ENCODE measurements around the gene MEGF10.

MEGF10 gene

DNA sequence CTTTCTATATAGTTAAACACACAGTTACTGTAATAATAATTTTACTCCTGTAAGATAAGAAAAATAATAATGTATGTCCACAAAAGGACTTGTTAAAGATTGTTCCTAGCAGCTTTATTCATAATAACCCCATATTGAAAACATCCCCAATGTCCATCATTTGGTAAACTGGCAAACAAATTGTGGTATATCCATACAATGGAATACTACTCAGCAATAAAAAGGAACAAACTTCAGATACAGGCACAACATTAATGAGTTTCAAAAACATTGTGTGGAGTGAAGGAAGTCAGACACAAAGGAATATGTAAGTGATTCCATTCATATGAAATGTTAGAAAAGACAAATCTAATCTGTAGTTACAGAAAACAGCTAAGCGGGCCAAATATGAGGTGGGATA, 1.9 kb upstream of the MEGF10 start:
- no peak overlapping the region for H3K4me3 ChIP-seq (ENCODE audit: low read depth in 1 of 2, low read length in 2 of 2)
- no peaks in the 10 kb centered on the region for H3K9me3 ChIP-seq (ENCODE audit: insufficient read depth, low read length, severe bottlenecking)
- no peaks in the 10 kb centered on the region for H4K20me1 ChIP-seq (ENCODE audit: insufficient read depth, low read length)
- ATAC-seq (ENCODE audit: insufficient read depth, low read depth) (no peak), DNase-seq (no peak)
- H2AFZ ChIP-seq (ENCODE audit: low read depth, low read length) = no peak overlapping the region
- no peak overlapping the region for H3K27ac ChIP-seq (ENCODE audit: low read length)
- no peaks in the 10 kb centered on the region for H3K27me3 ChIP-seq (ENCODE audit: insufficient read depth, low read length, poor library complexity)
- no peak overlapping the region for H3K4me2 ChIP-seq (ENCODE audit: insufficient read depth, low read length)
- TF ChIP-seq EZH2 (IDR thresholded peaks at IDR 0.05; ENCODE audit: borderline replicate concordance, low read depth, low read length, severe bottlenecking) = no peak
- TF ChIP-seq, protein P1, sequence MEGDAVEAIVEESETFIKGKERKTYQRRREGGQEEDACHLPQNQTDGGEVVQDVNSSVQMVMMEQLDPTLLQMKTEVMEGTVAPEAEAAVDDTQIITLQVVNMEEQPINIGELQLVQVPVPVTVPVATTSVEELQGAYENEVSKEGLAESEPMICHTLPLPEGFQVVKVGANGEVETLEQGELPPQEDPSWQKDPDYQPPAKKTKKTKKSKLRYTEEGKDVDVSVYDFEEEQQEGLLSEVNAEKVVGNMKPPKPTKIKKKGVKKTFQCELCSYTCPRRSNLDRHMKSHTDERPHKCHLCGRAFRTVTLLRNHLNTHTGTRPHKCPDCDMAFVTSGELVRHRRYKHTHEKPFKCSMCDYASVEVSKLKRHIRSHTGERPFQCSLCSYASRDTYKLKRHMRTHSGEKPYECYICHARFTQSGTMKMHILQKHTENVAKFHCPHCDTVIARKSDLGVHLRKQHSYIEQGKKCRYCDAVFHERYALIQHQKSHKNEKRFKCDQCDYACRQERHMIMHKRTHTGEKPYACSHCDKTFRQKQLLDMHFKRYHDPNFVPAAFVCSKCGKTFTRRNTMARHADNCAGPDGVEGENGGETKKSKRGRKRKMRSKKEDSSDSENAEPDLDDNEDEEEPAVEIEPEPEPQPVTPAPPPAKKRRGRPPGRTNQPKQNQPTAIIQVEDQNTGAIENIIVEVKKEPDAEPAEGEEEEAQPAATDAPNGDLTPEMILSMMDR (IDR thresholded peaks at IDR 0.05; ENCODE audit: borderline replicate concordance, extremely low read depth, low read length, poor library complexity, severe bottlenecking) = no peak
- no peaks in the 10 kb centered on the region for H3K4me1 ChIP-seq (ENCODE audit: insufficient read depth, low read length)
- no peaks in the 10 kb centered on the region for H3K36me3 ChIP-seq (ENCODE audit: insufficient read depth, low read length)
- no peak overlapping the region for H3K9ac ChIP-seq (ENCODE audit: low read depth, low read length)
- no peaks in the 10 kb centered on the region for H3K79me2 ChIP-seq (ENCODE audit: insufficient read depth, low read length)

DNA sequence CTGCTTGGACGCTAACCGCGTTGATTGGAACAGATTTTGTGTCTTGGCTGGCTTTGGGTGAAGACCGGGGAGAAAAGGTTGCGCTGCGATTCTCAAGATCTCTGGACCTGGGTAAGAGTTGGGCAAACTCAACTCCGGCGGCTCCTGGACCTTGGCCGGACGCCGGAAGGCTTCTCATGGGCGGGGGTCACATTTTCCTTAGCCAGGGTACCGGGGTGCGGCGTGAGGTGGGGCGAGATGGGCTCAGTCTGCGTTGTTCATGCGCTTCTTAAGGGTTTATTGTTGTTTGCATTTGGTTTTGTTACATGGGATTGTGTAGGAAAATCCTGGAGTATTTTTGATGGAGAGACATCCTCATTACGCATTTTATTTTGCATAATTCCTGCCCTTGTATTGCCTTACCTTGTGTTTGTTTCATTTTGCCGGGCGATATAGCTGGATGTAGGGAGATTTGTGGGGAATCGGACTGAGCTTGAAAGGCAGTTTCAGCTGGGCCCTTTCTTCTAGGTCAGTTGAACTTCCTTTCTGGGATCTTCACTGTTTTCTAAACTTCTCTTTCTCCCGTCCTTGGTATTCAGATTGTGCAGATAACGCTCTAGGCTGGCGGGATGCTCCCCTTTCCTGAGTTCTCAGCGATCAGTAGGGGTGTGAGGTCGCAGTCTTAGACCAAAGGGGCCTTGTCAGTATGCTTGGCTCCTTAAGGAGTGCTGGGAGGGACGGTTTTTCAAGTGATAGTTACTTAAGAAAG, 524 bp downstream of the MEGF10 start:
- TF ChIP-seq, protein P1 (IDR thresholded peaks at IDR 0.05; ENCODE audit: borderline replicate concordance, extremely low read depth, low read length, poor library complexity, severe bottlenecking) = no peak
- TF ChIP-seq EZH2 (IDR thresholded peaks at IDR 0.05; ENCODE audit: borderline replicate concordance, low read depth, low read length, severe bottlenecking) = no peak
- ATAC-seq (ENCODE audit: insufficient read depth, low read depth) = no peak
- no peak overlapping the region for H3K4me3 ChIP-seq (ENCODE audit: low read depth in 1 of 2, low read length in 2 of 2)

DNA sequence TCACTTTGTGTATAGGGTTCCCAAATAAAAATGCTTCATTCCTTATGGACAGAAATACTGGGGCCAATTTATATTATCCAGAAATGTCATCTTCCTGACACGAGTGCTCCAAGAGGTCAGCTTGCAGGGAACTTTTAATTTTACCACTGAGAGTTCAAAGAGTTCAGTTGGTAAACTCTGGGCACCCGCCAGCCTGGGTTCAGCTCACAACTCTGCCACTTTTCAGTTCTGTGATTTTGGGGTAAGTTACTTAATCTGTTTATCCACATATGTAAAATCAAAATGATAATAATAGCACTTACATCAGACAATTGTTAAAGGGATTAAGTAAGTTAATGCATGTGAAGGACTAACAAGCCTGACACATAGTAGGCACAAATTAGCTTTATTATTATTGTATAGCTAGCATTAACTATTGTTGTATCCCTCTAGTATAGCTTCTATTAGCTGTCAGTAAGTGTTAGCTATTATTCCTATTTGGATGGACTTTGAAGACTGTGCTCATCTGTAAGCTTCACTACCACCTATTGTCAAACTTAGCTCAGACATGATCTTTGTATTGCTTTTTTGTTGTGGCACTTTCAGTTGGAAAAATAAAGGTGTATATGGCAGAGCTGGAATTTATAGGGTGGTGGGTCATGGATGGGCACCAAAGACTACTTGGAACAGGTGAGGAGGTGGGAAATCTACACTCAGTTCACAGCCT, 1.6 kb downstream of the MEGF10 start:
- H3K4me3 ChIP-seq (ENCODE audit: low read depth in 1 of 2, low read length in 2 of 2) = no peak overlapping the region

More for the DNA sequence above, 524 bp downstream of the MEGF10 start:
- H2AFZ ChIP-seq (ENCODE audit: low read depth, low read length) = no peak overlapping the region
- H3K27ac ChIP-seq (ENCODE audit: low read length) = no peak overlapping the region
- no peaks in the 10 kb centered on the region for H3K79me2 ChIP-seq (ENCODE audit: insufficient read depth, low read length)
- no peaks in the 10 kb centered on the region for H4K20me1 ChIP-seq (ENCODE audit: insufficient read depth, low read length)
- H3K4me1 ChIP-seq (ENCODE audit: insufficient read depth, low read length) = no peaks in the 10 kb centered on the region
- no peaks in the 10 kb centered on the region for H3K9me3 ChIP-seq (ENCODE audit: insufficient read depth, low read length, severe bottlenecking)
- no peak overlapping the region for H3K4me2 ChIP-seq (ENCODE audit: insufficient read depth, low read length)
- no peaks in the 10 kb centered on the region for H3K27me3 ChIP-seq (ENCODE audit: insufficient read depth, low read length, poor library complexity)
- H3K9ac ChIP-seq (ENCODE audit: low read depth, low read length) = no peak overlapping the region
- DNase-seq = no peak
- no peaks in the 10 kb centered on the region for H3K36me3 ChIP-seq (ENCODE audit: insufficient read depth, low read length)

More for the DNA sequence above, 1.6 kb downstream of the MEGF10 start:
- ATAC-seq (ENCODE audit: insufficient read depth, low read depth) (no peak), DNase-seq (no peak)
- Histone ChIP-seq H3K9me3 (ENCODE audit: insufficient read depth, low read length, severe bottlenecking) (no peaks in the 10 kb centered on the region), H3K27me3 (ENCODE audit: insufficient read depth, low read length, poor library complexity) (no peaks in the 10 kb centered on the region), H3K79me2 (ENCODE audit: insufficient read depth, low read length) (no peaks in the 10 kb centered on the region), H2AFZ (ENCODE audit: low read depth, low read length) (no peak overlapping the region), H3K4me1 (ENCODE audit: insufficient read depth, low read length) (no peaks in the 10 kb centered on the region), H3K36me3 (ENCODE audit: insufficient read depth, low read length) (no peaks in the 10 kb centered on the region), H3K27ac (ENCODE audit: low read length) (no peak overlapping the region), H3K4me2 (ENCODE audit: insufficient read depth, low read length) (no peak overlapping the region), H4K20me1 (ENCODE audit: insufficient read depth, low read length) (no peaks in the 10 kb centered on the region), H3K9ac (ENCODE audit: low read depth, low read length) (no peak overlapping the region)
- TF ChIP-seq, protein P1 (IDR thresholded peaks at IDR 0.05; ENCODE audit: borderline replicate concordance, extremely low read depth, low read length, poor library complexity, severe bottlenecking) = no peak
- no peak for TF ChIP-seq EZH2 (IDR thresholded peaks at IDR 0.05; ENCODE audit: borderline replicate concordance, low read depth, low read length, severe bottlenecking)
